Measurements from ENCODE around the gene DAPK2. TPM values are rescaled to one million over a fixed set of nuclear protein-coding genes. Genes with fewer than 3 reads are reported as not detected.

The DAPK2 gene
- total and polyA plus RNA-seq, 2 of the 13 experiments (the other 11 are each of a cell fraction or from before 2014, with no cell fraction given), result 0.33 to 0.63 TPM

DNA sequence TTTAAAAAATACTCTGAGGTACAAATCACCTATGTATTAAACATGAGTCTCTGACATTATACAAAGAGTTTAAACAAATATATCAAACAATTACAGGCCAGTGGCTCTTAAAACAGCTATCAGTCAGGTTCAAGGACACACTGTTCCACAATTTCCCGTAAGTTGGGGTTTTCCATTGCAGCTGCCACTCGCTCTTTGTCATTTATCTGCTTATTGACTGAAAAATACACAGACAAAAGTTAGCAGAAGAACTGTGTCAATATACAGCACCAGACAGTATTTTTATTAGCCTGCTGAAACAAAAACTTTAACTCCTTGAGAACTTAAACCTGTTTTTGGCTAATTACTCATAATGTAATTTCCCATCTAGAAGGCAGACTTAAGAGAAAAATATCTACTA lies 26.5 kb upstream of the DAPK2 start (continued):
- TF ChIP-seq, protein P1, sequence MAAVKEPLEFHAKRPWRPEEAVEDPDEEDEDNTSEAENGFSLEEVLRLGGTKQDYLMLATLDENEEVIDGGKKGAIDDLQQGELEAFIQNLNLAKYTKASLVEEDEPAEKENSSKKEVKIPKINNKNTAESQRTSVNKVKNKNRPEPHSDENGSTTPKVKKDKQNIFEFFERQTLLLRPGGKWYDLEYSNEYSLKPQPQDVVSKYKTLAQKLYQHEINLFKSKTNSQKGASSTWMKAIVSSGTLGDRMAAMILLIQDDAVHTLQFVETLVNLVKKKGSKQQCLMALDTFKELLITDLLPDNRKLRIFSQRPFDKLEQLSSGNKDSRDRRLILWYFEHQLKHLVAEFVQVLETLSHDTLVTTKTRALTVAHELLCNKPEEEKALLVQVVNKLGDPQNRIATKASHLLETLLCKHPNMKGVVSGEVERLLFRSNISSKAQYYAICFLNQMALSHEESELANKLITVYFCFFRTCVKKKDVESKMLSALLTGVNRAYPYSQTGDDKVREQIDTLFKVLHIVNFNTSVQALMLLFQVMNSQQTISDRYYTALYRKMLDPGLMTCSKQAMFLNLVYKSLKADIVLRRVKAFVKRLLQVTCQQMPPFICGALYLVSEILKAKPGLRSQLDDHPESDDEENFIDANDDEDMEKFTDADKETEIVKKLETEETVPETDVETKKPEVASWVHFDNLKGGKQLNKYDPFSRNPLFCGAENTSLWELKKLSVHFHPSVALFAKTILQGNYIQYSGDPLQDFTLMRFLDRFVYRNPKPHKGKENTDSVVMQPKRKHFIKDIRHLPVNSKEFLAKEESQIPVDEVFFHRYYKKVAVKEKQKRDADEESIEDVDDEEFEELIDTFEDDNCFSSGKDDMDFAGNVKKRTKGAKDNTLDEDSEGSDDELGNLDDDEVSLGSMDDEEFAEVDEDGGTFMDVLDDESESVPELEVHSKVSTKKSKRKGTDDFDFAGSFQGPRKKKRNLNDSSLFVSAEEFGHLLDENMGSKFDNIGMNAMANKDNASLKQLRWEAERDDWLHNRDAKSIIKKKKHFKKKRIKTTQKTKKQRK (IDR thresholded peaks at IDR 0.05; ENCODE audit: low read length), result no peak
- TF ChIP-seq ZNF296 (CRISPR knock-in tag; conservative IDR thresholded peaks at IDR 0.05), result no peak
- TF ChIP-seq SAP130 (CRISPR knock-in tag; IDR thresholded peaks at IDR 0.05; ENCODE audit: low read depth), result peak; percentile 91
- 0 out of 2 replicates have a peak, but pooled peaks have one; percentile 55 for TF ChIP-seq RFXANK (CRISPR knock-in tag; IDR thresholded peaks at IDR 0.05)
- peak; percentile 78; the same call in 1 of the 2 replicates for TF ChIP-seq SALL1 (CRISPR knock-in tag; IDR thresholded peaks at IDR 0.05)
- TF ChIP-seq, protein P2, sequence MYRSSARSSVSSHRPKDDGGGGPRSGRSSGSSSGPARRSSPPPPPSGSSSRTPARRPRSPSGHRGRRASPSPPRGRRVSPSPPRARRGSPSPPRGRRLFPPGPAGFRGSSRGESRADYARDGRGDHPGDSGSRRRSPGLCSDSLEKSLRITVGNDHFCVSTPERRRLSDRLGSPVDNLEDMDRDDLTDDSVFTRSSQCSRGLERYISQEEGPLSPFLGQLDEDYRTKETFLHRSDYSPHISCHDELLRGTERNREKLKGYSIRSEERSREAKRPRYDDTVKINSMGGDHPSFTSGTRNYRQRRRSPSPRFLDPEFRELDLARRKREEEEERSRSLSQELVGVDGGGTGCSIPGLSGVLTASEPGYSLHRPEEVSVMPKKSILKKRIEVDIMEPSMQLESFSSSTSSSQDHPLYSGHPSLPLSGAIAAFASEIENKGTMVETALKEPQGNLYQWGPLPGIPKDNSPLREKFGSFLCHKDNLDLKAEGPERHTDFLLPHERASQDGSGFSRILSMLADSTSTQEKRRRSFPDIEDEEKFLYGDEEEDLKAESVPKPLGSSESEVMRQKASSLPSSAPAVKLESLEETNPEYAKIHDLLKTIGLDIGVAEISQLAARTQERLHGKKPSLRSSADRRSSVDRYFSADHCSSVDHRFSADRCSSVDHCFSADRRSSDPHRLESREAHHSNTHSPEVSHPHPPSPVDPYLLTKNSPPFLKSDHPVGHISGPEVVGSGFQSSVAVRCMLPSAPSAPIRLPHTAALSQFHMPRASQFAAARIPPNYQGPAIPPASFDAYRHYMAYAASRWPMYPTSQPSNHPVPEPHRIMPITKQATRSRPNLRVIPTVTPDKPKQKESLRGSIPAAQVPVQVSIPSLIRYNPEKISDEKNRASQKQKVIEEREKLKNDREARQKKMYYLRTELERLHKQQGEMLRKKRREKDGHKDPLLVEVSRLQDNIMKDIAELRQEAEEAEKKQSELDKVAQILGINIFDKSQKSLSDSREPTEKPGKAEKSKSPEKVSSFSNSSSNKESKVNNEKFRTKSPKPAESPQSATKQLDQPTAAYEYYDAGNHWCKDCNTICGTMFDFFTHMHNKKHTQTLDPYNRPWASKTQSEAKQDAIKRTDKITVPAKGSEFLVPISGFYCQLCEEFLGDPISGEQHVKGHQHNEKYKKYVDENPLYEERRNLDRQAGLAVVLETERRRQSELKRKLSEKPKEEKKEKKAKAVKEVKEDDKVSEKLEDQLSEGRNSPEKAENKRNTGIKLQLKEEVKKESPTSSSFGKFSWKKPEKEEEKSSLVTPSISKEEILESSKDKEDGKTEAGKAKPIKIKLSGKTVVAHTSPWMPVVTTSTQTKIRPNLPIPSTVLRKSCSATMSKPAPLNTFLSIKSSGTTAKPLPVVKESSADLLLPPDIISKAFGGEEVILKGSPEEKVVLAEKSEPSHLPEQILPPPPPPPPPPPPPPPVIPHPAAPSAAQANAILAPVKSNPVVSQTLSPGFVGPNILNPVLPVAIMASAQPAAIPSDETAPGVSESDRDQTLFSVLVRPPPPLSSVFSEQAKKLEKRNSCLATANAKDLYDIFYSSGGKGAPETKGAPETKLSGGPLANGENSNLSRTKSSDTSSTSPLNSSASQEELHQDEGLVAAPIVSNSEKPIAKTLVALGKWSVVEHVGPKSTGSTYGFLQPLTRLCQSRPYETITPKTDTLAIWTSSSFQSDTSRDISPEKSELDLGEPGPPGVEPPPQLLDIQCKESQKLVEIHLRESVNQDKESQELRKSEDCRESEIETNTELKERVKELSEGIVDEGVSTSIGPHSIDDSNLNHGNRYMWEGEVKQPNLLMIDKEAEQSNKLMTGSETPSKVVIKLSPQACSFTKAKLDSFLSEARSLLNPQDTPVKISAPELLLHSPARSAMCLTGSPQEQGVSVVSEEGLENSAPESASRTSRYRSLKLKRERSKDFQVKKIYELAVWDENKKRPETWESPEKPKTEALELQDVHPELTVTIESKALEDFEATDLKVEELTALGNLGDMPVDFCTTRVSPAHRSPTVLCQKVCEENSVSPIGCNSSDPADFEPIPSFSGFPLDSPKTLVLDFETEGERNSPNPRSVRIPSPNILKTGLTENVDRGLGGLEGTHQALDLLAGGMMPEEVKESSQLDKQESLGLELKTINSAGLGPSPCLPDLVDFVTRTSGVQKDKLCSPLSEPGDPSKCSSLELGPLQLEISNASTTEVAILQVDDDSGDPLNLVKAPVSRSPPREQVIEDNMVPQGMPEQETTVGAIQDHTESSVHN (CRISPR knock-in tag; IDR thresholded peaks at IDR 0.05), result no peak
- peak; percentile 87 for TF ChIP-seq IRF2 (CRISPR knock-in tag; IDR thresholded peaks at IDR 0.05)
- peak; percentile 17; the same call in 1 of the 2 replicates for TF ChIP-seq ATF1 (CRISPR knock-in tag; IDR thresholded peaks at IDR 0.05)
- TF ChIP-seq PHB2 (IDR thresholded peaks at IDR 0.05; ENCODE audit: partially characterized antibody), result no peak
- TF ChIP-seq ISL2 (CRISPR knock-in tag; IDR thresholded peaks at IDR 0.05), result peak; percentile 94
- TF ChIP-seq BHLHE40 (IDR thresholded peaks at IDR 0.05; ENCODE audit: low read length), result 0 out of 2 replicates have a peak, but pooled peaks have one; percentile 48
- TF ChIP-seq CREB1 (IDR thresholded peaks at IDR 0.05), result peak; percentile 12; the same call in 1 of the 2 replicates
- TF ChIP-seq CREB1 (CRISPR knock-in tag; IDR thresholded peaks at IDR 0.05), result peak; percentile 79
- TF ChIP-seq, protein P3, sequence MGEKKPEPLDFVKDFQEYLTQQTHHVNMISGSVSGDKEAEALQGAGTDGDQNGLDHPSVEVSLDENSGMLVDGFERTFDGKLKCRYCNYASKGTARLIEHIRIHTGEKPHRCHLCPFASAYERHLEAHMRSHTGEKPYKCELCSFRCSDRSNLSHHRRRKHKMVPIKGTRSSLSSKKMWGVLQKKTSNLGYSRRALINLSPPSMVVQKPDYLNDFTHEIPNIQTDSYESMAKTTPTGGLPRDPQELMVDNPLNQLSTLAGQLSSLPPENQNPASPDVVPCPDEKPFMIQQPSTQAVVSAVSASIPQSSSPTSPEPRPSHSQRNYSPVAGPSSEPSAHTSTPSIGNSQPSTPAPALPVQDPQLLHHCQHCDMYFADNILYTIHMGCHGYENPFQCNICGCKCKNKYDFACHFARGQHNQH (CRISPR knock-in tag; IDR thresholded peaks at IDR 0.05), result peak; percentile 94
- peak; percentile 58; the same call in 1 of the 2 replicates for TF ChIP-seq SP5 (CRISPR knock-in tag; IDR thresholded peaks at IDR 0.05; ENCODE audit: borderline replicate concordance, low read depth)
- peak; percentile 92 for TF ChIP-seq HHEX (CRISPR knock-in tag; IDR thresholded peaks at IDR 0.05)
- TF ChIP-seq, protein P4, sequence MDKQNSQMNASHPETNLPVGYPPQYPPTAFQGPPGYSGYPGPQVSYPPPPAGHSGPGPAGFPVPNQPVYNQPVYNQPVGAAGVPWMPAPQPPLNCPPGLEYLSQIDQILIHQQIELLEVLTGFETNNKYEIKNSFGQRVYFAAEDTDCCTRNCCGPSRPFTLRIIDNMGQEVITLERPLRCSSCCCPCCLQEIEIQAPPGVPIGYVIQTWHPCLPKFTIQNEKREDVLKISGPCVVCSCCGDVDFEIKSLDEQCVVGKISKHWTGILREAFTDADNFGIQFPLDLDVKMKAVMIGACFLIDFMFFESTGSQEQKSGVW (CRISPR knock-in tag; IDR thresholded peaks at IDR 0.05; ENCODE audit: borderline replicate concordance), result no peak
- peak; percentile 42; the same call in 1 of the 2 replicates for TF ChIP-seq HOXA3 (CRISPR knock-in tag; IDR thresholded peaks at IDR 0.05)
- peak; percentile 75; the same call in 1 of the 2 replicates for TF ChIP-seq ZKSCAN8 (CRISPR knock-in tag; IDR thresholded peaks at IDR 0.05; ENCODE audit: borderline replicate concordance)

Data from HepG2 (cell line).